ENCODE results near the gene ATP5F1C. TPM values are rescaled to one million over a fixed set of nuclear protein-coding genes. Genes with fewer than 3 reads are reported as not detected.
A peak's percentile ranks its signal among the peaks of the same experiment; 100 is the strongest.
"Not testable (repeated sequence)": the region's sequence is repeated elsewhere in the genome, so short reads cannot be mapped to it uniquely, and the experiment has no call there.

Gene ATP5F1C
- total RNA-seq, 1 donor from 2014 or later, result 150 TPM

DNA sequence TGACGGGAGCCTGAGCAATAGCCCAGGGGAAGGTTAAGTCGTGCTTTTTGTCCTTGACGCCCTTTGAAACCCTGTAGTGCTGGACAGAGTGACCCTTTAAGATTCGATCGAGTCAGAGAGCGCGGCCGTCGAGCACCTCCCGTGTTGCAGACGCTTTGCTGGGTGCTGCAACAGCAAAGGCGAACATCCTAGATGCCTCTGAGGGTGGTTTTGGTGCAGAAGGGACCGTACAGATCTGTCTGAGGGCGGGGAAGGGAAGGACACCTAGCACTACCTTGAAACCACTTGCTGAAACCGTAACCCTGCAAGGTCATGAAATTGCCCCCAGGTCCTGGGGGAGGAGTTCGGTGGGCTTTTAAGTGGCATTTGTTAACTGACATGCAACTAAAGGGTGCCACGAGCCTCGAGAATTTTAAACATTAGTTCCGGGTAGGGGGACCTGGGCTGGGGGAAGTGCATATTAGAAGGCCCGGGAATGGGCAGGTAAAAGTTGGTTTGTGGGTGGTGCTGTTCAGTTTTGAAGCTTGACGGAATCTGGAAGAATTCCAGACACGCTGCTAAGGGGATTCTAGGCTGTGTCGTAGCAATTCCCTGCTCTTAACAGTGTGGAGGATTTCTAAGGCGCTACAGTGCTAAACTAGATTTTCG is 786 bp downstream of the ATP5F1C start:
- DNase-seq (ENCODE audit: low spot score) (no peak), ATAC-seq (no peak)
- intact Hi-C loops (cut with DNase I), result no loop called here

DNA sequence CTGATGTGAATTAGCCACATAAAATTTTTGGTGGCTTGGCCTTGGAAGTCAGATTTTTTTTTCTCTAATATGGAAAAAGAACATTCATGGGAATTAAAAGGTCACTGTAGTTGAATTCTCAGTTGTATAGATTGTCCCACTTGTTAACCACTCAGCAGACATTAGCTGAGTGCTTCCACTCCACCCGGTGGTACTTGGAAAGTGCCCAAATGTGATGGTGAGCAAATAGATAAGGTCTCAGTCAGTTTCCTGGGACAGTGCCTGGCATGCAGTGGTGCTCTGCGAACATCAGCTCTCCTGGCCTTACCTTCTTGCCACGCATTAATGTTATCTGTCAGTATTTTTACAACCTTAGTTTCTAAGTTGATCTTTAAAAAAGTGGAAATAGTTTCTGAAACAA is 1.4 kb downstream of the ATP5F1C start:
- ATAC-seq (no peak), DNase-seq (ENCODE audit: low spot score) (no peak)
- intact Hi-C loops (cut with DNase I), result no loop called here

DNA sequence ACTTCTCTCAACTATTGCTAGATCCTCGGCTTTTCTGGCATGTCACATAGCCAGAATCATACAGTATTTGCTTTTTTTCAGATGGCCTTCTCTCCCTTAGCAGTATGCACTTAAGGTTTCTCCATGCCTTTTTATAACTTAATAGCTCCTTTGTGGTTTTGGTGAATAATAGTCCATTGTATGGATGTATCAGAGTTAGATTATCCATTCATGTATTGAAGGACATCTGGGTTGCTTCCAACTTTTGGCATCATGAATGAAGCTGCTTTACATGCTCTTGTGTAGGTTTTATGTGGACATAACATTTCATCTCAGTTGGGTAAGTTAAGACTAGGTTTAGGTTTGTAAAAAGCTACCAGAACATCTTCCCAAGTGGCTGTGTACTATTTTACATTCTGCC is 4.6 kb downstream of the ATP5F1C start:
- DNase-seq (ENCODE audit: low spot score), result no peak
- intact Hi-C loops (cut with DNase I), result no loop called here
- ATAC-seq, result no peak

DNA sequence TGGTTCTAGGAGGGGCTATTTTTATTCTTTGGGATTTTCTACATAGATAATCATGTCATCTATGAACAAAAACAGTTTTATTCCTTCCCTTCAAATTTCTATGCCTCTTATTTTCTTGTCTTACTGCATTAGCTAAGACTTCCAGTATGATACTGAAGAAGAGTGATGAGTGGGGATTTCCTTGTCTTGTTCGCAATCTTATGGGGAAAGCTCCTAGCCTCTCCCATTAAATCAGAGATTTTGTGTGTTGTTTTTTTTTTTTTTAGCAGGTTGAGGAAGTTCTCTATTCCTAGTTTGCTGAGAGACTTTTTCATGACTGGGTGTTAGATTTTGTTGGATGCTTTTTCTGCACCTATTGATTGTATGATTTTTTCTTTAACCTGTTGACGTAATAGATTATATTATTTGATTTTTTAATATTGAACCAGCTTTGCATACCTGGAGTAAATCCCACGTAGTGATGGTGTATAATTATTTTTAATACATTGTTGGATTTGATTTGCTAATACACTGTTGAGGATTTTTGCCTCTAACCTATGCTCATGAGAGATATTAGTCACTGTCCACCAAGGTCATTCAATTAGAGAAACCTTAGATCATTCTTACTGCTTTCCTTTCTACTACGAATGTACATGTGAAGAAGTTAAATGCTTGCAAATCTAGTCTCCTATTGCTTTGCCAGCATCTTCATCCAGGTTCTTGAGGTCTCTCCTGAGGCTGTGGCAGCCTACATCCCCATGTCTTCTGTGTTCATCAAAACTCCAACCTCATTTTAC is 6.5 kb downstream of the ATP5F1C start:
- ATAC-seq, result no peak
- intact Hi-C loops (cut with DNase I), result no loop called here
- no peak for DNase-seq (ENCODE audit: low spot score)

DNA sequence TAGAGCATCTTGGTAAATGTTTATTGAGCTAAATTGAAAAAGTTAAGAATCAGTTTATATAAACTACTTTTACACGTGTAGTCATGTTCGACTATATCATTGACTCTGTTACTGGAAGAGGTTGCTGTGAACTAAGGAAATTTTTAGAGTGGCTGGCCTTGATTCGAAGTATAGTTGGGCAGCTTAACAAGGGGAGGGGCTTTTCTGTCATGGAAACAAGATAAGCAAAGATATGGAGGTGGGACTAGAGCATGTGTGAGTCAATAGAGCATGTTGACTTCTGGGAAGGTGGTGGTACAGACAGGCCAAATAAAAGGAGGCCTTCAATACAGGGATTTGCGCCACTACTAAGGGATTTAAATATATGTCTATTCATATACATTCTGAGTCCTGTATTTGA is 7.6 kb downstream of the ATP5F1C start:
- ATAC-seq, result no peak
- intact Hi-C loops (cut with DNase I), result no loop called here
- no peak for DNase-seq (ENCODE audit: low spot score)

DNA sequence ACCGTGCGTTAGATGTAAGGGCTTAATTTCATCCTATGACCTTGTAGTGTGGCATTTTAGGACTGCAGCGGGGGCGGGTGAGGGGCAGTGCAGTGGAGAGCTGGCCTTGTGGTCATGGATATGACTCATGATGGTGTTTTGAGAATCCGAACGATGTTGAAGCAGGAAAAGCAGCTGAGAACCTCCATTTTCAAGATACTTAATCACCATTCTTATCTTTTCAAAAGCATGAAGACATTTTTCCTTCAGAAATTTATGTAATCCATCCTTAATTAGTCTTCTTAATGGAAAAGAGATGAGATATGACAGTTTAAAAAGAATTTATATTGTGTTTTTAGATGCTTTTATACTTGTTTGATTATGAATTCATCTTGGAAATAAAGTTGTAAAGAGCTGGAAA is 9.6 kb downstream of the ATP5F1C start:
- ATAC-seq, result no peak
- intact Hi-C loops (cut with DNase I), result no loop called here
- DNase-seq (ENCODE audit: low spot score), result no peak

DNA sequence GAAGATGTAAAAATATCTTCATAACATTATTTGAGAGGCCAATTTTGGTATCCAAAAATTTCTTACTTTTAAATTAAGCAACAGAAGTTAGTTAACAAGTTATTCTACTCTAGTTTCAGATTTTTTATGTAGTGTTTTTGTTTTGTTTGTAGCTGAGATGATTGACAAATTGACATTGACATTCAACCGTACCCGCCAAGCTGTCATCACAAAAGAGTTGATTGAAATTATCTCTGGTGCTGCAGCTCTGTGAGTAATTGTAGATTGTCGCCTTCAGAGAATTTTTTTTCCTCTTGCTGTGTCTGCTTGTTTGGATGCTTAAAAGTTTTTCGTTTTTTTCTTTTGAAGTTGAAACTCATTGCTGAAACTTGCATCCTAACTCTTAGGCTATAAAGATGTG is 14.6 kb downstream of the ATP5F1C start:
- intact Hi-C loops (cut with DNase I), result no loop called here
- DNase-seq (ENCODE audit: low spot score) (no peak), ATAC-seq (no peak)

DNA sequence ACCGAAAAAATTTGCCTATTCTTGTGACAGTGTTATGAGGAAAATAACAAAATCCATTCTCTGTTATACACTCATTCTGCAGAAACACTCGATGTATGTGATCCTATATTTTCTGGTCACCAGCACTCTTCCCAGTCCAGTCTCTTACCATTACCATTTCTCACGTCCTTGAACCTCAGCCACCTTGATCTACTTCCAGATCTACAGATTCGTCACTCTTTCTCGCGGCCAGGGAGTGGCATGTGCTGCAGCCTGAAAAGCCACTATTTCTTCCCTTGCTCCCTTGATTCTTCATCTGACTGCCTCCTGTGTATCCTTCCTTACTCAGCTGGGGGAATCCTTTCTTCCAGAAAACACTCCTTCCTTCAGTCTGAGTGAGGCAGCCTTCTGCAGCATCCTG is 16.2 kb downstream of the ATP5F1C start:
- DNase-seq (ENCODE audit: low spot score) (no peak), ATAC-seq (no peak)
- intact Hi-C loops (cut with DNase I), result no loop called here

DNA sequence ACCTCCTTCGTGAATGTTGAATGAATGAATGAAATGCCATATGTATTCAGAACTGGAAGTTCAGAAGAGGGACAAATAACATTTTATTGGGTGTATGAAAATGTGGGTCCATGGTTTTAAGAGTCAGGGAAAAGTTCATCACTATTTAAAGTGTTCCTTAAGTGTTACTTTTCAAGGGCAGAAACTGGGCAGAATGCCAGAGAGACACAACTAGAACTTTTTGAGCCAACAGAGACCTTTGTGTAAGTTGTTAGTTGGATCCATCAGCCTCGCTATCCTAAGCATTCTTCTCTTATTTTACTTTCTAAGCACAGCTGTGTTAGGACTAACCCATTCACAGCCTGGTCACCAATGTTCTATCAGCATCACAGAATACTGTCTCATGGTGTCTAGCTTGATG is 16.8 kb downstream of the ATP5F1C start:
- intact Hi-C loops (cut with DNase I), result no loop called here
- no peak for DNase-seq (ENCODE audit: low spot score)
- no peak for ATAC-seq

DNA sequence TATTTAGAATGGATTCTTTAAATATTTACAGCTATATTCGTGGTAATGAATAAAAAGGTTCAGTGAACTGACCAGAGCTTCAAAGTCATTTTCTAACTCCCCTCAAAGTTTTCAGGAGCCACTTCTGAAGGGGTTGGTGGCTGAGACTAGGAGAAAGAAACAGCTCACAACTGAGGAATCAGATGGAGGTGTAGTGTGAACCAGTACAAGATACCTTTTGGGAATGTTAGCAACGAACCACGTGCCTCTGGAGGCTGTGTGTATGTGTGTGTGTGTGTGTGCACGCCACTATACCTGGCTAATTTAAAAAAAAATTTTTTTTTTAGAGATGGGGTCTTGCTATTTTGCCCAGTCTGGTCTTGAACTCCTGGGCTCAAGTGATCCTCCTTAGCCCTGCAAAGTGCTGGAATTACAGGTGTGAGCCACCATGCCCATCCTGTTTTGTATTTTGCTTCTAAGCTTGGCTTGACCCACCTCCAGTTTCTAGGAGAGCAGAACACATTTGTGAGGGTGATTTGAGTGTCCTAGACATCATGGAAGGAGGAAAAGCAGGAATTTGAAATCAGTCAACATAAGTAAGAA is 20.8 kb downstream of the ATP5F1C start:
- ATAC-seq, result no peak

DNA sequence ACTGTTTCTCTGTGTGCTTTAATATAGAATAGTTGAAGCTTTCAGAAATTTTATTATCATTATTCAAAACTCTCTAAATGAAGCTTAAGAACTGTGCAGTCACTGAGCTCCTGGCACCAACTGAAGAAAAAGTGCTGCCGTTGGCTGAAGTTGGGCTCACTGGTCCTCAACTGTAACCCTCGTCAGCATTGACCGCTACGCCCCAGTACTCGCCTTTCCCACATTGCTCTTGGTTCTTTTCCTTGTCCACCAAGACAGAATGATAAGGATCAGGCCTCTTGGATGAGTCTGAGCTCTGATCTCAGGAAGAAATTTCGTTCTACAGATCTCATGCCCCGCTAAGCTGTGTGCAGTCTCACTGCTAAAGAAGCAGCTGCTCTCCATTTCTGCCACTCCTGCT is 22.5 kb downstream of the ATP5F1C start:
- DNase-seq (ENCODE audit: low spot score) (no peak), ATAC-seq (no peak)
- intact Hi-C loops (cut with DNase I), result no loop called here

More for the DNA sequence above, 20.8 kb downstream of the ATP5F1C start:
- no peak for DNase-seq (ENCODE audit: low spot score)
- intact Hi-C loops (cut with DNase I), result no loop called here

DNA sequence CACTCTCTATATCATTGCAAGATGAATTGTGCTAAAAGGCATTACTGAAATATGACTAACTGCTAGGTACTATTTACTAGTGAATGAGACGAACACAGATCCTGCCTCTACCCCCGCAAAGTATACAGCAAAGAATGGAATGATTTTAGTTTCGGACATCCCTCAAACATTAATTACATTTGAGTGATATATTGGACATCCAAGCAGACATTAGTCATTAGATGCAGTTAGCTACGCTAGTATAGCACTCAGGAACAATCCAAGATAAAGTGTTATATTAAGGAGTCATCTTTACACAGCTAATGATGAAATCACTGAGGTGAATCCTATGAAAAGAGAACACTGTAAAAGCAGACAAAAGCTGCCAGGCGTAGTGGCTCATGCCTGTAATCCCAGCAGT is 23.0 kb downstream of the ATP5F1C start:
- DNase-seq (ENCODE audit: low spot score), result no peak
- intact Hi-C loops (cut with DNase I), result no loop called here
- ATAC-seq, result no peak

DNA sequence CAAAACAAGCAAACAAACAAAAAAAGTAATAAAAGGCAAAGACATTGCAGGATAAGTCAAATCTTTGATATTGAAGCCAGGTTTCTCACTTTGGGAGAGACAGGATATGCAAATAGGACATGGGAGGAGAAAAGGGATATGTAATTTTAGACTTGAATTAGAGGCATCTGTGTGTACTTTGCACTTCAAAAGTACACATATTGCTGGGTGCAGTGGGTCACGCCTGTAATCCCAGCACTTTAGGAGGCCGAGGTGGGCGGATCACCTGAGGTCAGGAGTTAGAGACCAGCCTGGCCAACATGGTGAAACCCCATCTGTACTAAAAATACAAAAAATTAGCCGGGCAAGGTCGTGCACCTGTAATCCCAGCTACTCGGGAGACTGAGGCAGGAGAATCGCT is 23.8 kb downstream of the ATP5F1C start:
- DNase-seq (ENCODE audit: low spot score); intact Hi-C loops (cut with DNase I); ATAC-seq: not testable (repeated sequence)

DNA sequence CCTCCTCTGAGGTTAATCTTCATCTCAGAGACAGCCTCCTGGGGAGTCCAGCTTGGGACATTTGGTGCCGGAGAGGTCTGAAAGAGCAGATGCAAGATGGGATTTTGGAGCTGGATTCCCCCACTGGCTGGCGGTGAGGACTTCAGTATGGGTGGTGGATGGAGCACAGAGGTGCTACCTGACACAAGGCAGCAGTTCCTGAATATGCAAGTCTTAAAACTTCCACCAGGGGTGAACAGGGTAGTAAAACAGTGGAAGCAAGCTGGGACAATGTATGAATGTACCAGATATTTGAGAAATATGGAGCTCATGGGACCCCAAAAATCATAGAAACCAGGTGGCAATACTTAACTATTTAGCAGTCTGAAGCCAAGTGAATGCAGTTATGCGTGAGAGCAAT is 25.5 kb downstream of the ATP5F1C start:
- DNase-seq (ENCODE audit: low spot score) (no peak), ATAC-seq (no peak)
- intact Hi-C loops (cut with DNase I), result no loop called here

DNA sequence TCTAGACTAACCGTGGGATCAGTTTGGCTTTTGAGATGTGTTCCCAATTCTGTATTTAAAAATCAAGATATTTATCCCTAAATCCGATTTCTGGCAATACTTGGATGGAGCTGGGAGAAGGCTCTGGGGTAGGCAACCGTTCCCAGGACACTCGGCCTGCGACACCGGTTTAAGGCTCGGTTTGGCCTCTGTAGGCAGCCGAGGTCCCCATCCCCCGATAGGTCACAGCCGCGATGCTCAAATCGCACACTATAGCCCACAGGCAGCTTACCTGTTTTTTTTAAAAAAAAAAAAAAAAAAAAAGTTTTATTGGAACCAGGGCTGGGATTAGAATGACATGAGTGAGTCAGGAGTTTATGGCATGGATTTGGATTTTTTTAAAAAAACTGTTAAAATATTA is 29.6 kb downstream of the ATP5F1C start:
- DNase-seq (ENCODE audit: low spot score), result no peak
- intact Hi-C loops (cut with DNase I), result no loop called here
- ATAC-seq, result no peak

DNA sequence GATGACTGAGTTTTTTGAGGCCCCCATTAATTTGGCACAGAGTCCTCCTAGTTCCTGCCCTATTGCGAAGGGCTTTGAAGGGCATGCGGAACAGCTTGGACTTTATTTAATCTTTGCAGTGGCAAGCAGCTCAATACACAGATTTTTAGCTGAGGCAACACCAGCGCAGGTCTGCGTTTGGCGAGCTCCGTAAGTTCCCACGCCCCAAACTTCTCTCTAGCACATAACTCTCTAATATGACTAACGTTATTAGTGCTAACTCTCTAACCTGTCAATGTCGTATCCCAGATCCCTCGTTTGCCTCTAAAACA is 30.0 kb downstream of the ATP5F1C start:
- DNase-seq (ENCODE audit: low spot score) (no peak), ATAC-seq (no peak)
- intact Hi-C loops (cut with DNase I), result no loop called here

DNA sequence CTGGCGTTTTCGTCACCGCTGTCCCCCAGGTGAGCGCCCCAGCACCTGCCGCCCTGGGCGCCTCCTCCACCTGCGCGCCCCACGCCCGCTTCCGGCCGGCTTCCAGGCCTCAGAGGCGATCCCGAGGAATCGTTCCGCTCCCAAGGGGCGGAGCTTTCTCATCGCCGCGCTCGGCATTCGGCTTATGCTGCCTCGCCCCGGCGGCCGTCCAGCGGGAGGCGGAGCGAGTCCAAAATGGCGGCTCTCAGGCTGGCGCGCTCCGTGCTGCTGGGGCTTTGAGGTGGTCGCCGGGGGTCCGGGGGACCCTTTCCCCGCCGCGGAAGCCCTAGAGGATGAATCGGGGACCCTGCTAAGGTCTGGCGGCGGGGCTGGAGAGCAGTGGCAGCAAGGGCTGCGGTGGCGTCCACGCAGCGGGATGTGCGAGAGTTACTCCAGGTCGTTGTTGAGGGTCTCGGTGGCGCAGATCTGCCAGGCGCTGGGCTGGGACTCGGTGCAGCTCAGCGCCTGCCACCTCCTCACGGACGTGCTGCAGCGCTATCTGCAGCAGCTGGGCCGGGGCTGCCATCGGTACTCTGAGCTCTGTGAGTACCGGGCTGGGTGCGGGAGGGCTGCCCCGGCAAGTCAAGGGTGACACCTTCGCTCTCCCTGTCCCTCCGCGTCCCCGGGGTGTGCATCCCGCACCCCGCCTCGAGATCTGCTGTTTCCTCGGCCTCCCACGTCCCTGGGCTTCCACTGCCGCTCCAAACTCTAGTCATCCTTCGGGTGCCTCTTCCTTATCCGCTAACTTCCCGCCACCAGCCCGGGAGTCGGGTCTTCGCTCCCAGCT is 30.5 kb downstream of the ATP5F1C start, which contains the start of gene TAF3:
TSS of gene TAF3 (plus strand) at position 211 of the 826 bp plus-strand sequence. CDS start at position 416, 205 bp downstream.
- intact Hi-C loops (cut with DNase I), result no loop called here
- ATAC-seq (peak; percentile 97), DNase-seq (ENCODE audit: low spot score) (peak; percentile 95)

DNA sequence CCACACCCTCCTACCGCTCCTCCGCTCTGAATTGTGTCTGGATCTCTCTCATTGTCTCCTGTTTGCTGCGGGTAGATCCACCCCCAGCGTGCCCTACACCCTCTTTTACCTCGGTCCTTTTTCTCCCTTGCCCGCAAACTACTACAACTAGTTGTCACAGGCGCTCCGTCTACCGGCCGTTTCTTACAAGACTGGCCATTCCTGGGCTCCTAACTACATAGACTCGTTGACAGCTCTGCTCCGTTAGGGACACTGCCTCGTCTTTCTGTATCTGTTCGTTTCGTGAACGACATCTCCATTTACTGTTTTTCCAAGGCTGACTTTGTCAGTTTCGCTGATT is 31.1 kb downstream of the ATP5F1C start:
- intact Hi-C loops (cut with DNase I), result no loop called here
- peak; percentile 57 for ATAC-seq
- DNase-seq (ENCODE audit: low spot score), result no peak

DNA sequence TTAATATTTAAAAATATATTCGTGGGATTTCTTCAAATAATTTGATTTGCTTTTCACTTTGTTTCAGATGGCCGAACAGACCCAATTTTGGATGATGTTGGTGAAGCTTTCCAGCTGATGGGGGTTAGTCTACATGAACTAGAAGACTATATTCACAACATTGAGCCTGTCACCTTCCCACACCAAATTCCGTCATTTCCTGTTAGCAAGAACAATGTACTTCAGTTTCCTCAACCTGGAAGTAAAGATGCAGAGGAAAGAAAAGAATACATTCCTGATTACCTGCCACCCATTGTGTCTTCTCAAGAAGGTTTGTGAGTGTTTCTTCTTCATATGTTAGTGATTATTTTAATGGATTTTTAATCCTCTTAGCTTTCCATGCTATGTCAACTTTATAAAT is 36.3 kb downstream of the ATP5F1C start:
- DNase-seq (ENCODE audit: low spot score) (no peak), ATAC-seq (no peak)
- intact Hi-C loops (cut with DNase I), result no loop called here

DNA sequence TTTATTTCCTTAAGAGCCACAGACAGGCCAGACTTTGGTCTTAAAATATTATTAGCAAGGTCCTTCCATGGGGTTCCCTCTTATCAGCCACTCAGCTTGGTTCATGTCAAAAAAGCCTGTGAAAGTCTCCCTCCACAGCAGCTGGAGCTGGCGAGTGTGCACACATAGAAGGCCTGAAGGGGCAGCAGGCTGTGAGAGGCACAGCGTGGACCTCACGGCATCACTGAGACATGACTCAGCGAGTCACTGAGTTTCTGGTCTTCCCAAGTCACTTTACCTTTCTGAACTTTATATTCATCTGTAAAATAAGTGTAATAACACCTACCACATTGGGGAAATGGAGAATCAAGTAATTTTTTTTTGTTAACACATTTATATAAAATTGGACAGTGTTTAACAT is 39.0 kb downstream of the ATP5F1C start:
- intact Hi-C loops (cut with DNase I), result no loop called here
- DNase-seq (ENCODE audit: low spot score) (no peak), ATAC-seq (no peak)

Data from sciatic nerve (tissue), 2 donors.